HCT116 (cell line): ENCODE measurements around the gene STAT6. TPM values are rescaled to one million over a fixed set of nuclear protein-coding genes. Genes with fewer than 3 reads are reported as not detected.
A peak's percentile ranks its signal among the peaks of the same experiment; 100 is the strongest.

Experiments used
- ATAC-seq: fragments of 200-7000 bp; cut with Tn5 transposase; 2 replicates; pipeline ENCODE4 v1.9.1; 2020; ENCODE audit warnings: mild to moderate bottlenecking, moderate library complexity
- BruUV-seq: library from RNA; stranded (reverse); fragments of 400-500 nt; replicated peaks from 2 replicates; lab custom pipeline; 2021; lab: Mats Ljungman, UMichigan
- CTCF ChIA-PET: fragments of 300-600 bp; sonication (Branson Sonifier 250); formaldehyde crosslinking; loops from one replicate; lab custom pipeline; 2021; ENCODE audit warnings: antibody characterized with exemption; lab: Charles Lee
- POLR2A ChIA-PET: fragments of 300-600, 350-600 bp; sonication (Branson Sonifier 250); formaldehyde crosslinking; loops from one replicate; lab custom pipeline; 2021; ENCODE audit warnings: antibody characterized with exemption; lab: Charles Lee
- RAD21 ChIA-PET, 2 experiments: fragments of 300-600 bp; sonication (Branson Sonifier 250); formaldehyde crosslinking; loops; one replicate each; lab custom pipeline; 2023; ENCODE audit warnings: low total read pairs in 2 of 2; ENCODE audit not compliant: uncharacterized antibody in 2 of 2, unreplicated experiment in 2 of 2, low non-redundant PET in 1 of 2; lab: Charles Lee
- DNase-seq: peaks from one replicate; pipeline ENCODE4 v3.0.0-alpha.2; 2010; ENCODE audit warnings: low read depth, low spot score
- H2AFZ ChIP-seq: fragments of 200-600 bp; shearing (Covaris generic), sonication (generic); 2 replicates; pipeline ENCODE4 v1.6.1; 2017; ENCODE audit warnings: low read depth, mixed run types, mixed read lengths, antibody characterized with exemption, low read length; ENCODE audit not compliant: poor library complexity, severe bottlenecking
- H3K27ac ChIP-seq: 2 replicates; pipeline ENCODE4 v1.5.1; 2012; ENCODE audit warnings: low read depth, low read length
- H3K27me3 ChIP-seq: fragments of 200-600 bp; sonication (generic); 2 replicates; pipeline ENCODE4 v1.6.1; 2016; ENCODE audit warnings: mixed run types, low read length, mixed read lengths; ENCODE audit not compliant: insufficient read depth
- H3K36me3 ChIP-seq, 2 experiments: fragments of 200-500 bp in 1 of 2; fragments of 200-600 bp in 1 of 2; sonication (Bioruptor generic) in 1 of 2; sonication (generic) in 1 of 2; 2 replicates each; pipeline versions ENCODE4 v1.5.1 to v1.6.1; 2014 to 2016; ENCODE audit warnings: low read length in 2 of 2, inconsistent platforms in 1 of 2, mixed read lengths in 1 of 2, mixed run types in 1 of 2; ENCODE audit not compliant: insufficient read depth in 2 of 2, control insufficient read depth in 1 of 2
- H3K4me1 ChIP-seq, 2 experiments: fragments of 200-600 bp in 1 of 2; sonication (generic) in 1 of 2; 2 replicates each; pipeline versions ENCODE4 v1.5.1 to v1.6.1; 2012 to 2017; ENCODE audit warnings: low read length in 2 of 2, inconsistent platforms in 1 of 2, mild to moderate bottlenecking in 1 of 2, mixed read lengths in 1 of 2, mixed run types in 1 of 2, moderate library complexity in 1 of 2; ENCODE audit not compliant: insufficient read depth in 2 of 2, control insufficient read depth in 1 of 2
- H3K4me2 ChIP-seq: fragments of 200-600 bp; sonication (generic); 2 replicates; pipeline ENCODE4 v1.6.1; 2017; ENCODE audit warnings: mixed run types, low read length, mixed read lengths
- H3K4me3 ChIP-seq, 2 experiments: fragments of 200-600 bp in 1 of 2; sonication (generic) in 1 of 2; replicated peaks in 1 of 2; 2 replicates each; pipeline ENCODE4 v1.5.1; 2011 to 2016; ENCODE audit warnings: low read length in 2 of 2, control low read depth in 1 of 2, low read depth in 1 of 2, mild to moderate bottlenecking in 1 of 2, mixed read lengths in 1 of 2, mixed run types in 1 of 2
- H3K79me2 ChIP-seq: fragments of 200-600 bp; sonication (generic); 2 replicates; pipeline ENCODE4 v1.6.1; 2017; ENCODE audit warnings: mild to moderate bottlenecking, mixed run types, low read length, moderate library complexity, mixed read lengths; ENCODE audit not compliant: insufficient read depth
- H3K9ac ChIP-seq: fragments of 200-600 bp; sonication (generic); 2 replicates; pipeline ENCODE4 v1.6.1; 2016; ENCODE audit warnings: low read length, mixed read lengths
- H3K9me2 ChIP-seq: fragments of 200-600 bp; sonication (generic), shearing (Covaris generic); 2 replicates; pipeline ENCODE4 v1.6.1; 2017; ENCODE audit warnings: mixed run types, mild to moderate bottlenecking, moderate library complexity; ENCODE audit not compliant: insufficient read depth
- H3K9me3 ChIP-seq, 2 experiments: fragments of 200-500 bp in 1 of 2; fragments of 200-600 bp in 1 of 2; sonication (Bioruptor generic) in 1 of 2; sonication (generic) in 1 of 2; 2 replicates each; pipeline ENCODE4 v1.6.1; 2014 to 2017; ENCODE audit warnings: low read length in 2 of 2, mixed read lengths in 2 of 2, inconsistent platforms in 1 of 2, low read depth in 1 of 2, mild to moderate bottlenecking in 1 of 2, mixed run types in 1 of 2, moderate library complexity in 1 of 2; ENCODE audit not compliant: control insufficient read depth in 1 of 2, insufficient read depth in 1 of 2
- H4K20me1 ChIP-seq: fragments of 200-600 bp; sonication (generic), shearing (Covaris generic); 2 replicates; pipeline ENCODE4 v1.6.1; 2017; ENCODE audit warnings: mixed run types, mild to moderate bottlenecking, moderate library complexity; ENCODE audit not compliant: insufficient read depth
- ATF3 ChIP-seq: IDR thresholded peaks from 2 replicates; pipeline ENCODE4 v1.6.1; 2012
- CTCF ChIP-seq, 3 experiments: fragments of 200-600 bp in 1 of 3; sonication (generic) in 1 of 3; IDR thresholded peaks in 2 of 3; conservative IDR thresholded peaks in 1 of 3; 2 replicates each; pipeline ENCODE4 v1.5.1; 2012 to 2017; ENCODE audit warnings: low read depth in 2 of 3, low read length in 2 of 3, antibody characterized with exemption in 1 of 3, borderline replicate concordance in 1 of 3, control low read depth in 1 of 3, mild to moderate bottlenecking in 1 of 3, mixed read lengths in 1 of 3, mixed run types in 1 of 3, moderate library complexity in 1 of 3; ENCODE audit not compliant: insufficient read depth in 1 of 3
- EGR1 ChIP-seq: IDR thresholded peaks from 2 replicates; pipeline ENCODE4 v1.6.1; 2012; ENCODE audit warnings: low read depth
- POLR2A ChIP-seq: IDR thresholded peaks from 2 replicates; pipeline ENCODE4 v1.7.0; 2011; ENCODE audit warnings: borderline replicate concordance; ENCODE audit not compliant: insufficient read depth, insufficient read length; ENCODE audit errors: extremely low read depth
- POLR2AphosphoS5 ChIP-seq: IDR thresholded peaks from 2 replicates; pipeline ENCODE4 v1.6.1; 2011; ENCODE audit warnings: mild to moderate bottlenecking, low read depth, low read length, moderate library complexity
- RAD21 ChIP-seq: IDR thresholded peaks from 2 replicates; pipeline ENCODE4 v1.6.1; 2012; ENCODE audit warnings: low read depth, mild to moderate bottlenecking
- SRF ChIP-seq: IDR thresholded peaks from 2 replicates; pipeline ENCODE4 v1.6.1; 2012; ENCODE audit warnings: low read depth
- TCF7L2 ChIP-seq: IDR thresholded peaks from 2 replicates; pipeline ENCODE4 v1.7.0; 2011; ENCODE audit warnings: borderline replicate concordance, inconsistent platforms; ENCODE audit not compliant: insufficient read depth, insufficient read length; ENCODE audit errors: extremely low read depth
- YY1 ChIP-seq: IDR thresholded peaks from 2 replicates; pipeline ENCODE4 v1.6.1; 2011; ENCODE audit warnings: low read length, low read depth, moderate library complexity, mild to moderate bottlenecking; ENCODE audit not compliant: insufficient replicate concordance; ENCODE audit errors: extremely low read depth
- ZBTB33 ChIP-seq: IDR thresholded peaks from 2 replicates; pipeline ENCODE4 v1.6.1; 2011; ENCODE audit warnings: mild to moderate bottlenecking, low read length, moderate library complexity; ENCODE audit not compliant: insufficient replicate concordance; ENCODE audit errors: extremely low read depth
- ZFX ChIP-seq: fragments of 450-650 bp; IDR thresholded peaks from 2 replicates; pipeline ENCODE4 v1.6.1; 2017
- intact Hi-C: fragments of 100-400 bp; cut with micrococcal nuclease; formaldehyde crosslinking; loops from 2 replicates; pipeline ENCODE4 v1.10.0; 2022
- total RNA-seq: library from RNA; stranded (reverse); gene quantifications from one replicate; pipeline ENCODE4 v1.2.1, GENCODE V29; 2021; ENCODE audit not compliant: unreplicated experiment

Gene STAT6
- total RNA-seq, 1 experiment from 2014 or later, result 78.5 TPM

GRCh38 chr12:57069523-57069922 is 41.6 kb downstream of the STAT6 start:
- no peaks in the 10 kb centered on the region for H3K9me2 ChIP-seq
- peaks cover 18% of the 10 kb centered on the region for H3K79me2 ChIP-seq
- H3K9me3 ChIP-seq, result no peaks in the 10 kb centered on the region
- peaks cover 11 to 29% of the 10 kb centered on the region in 2 experiments; a peak in 3 of 4 replicates for H3K36me3 ChIP-seq
- intact Hi-C loops, result loop anchor here (1.0 to 10.0 kb wide), 4 partner anchors 24 to 225 kb away; no protein-coding TSS in a partner anchor
- peak; percentile 72 for DNase-seq
- H4K20me1 ChIP-seq, result no peaks in the 10 kb centered on the region; the same call in none of the 2 replicates
- no peak overlapping the region for H3K4me2 ChIP-seq
- H3K9ac ChIP-seq, result no peak overlapping the region
- H3K4me3 ChIP-seq, result no peak overlapping the region
- TF ChIP-seq ATF3 (no peak), POLR2AphosphoS5 (no peak), SRF (no peak), ZFX (no peak), TCF7L2 (no peak), RAD21 (peak; percentile 96), EGR1 (no peak), CTCF (IDR thresholded peaks at IDR 0.05 in 2 of 3, conservative IDR thresholded peaks at IDR 0.05 in 1 of 3; ENCODE audit: borderline replicate concordance in 1 of 3, insufficient read depth in 1 of 3, low read depth in 2 of 3, low read length in 2 of 3) (peak; percentile 85 to 87 (median 86)), ZBTB33 (no peak), POLR2A (no peak), YY1 (no peak)
- TF ChIP-seq, all 23 proteins: peak for 2
- no peak overlapping the region for H3K27ac ChIP-seq
- POLR2A ChIA-PET, result interaction anchor here (0.6 to 4.4 kb wide), 6 partner anchors 9 to 59 kb away, joined by 3 to 55 read pairs (median 3); partner anchors contain the start of genes LRP1 and STAT6
- 0 out of 4 replicates have a peak, but pooled peaks cover 0 to 3% of the 10 kb centered on the region in 2 experiments for H3K4me1 ChIP-seq
- RAD21 ChIA-PET, result interaction anchor here (0.9 to 4.0 kb wide), 8 partner anchors 10 to 114 kb away, joined by 3 to 60 read pairs (median 5); partner anchors contain the start of genes STAT6 (in 2 of the 2), LRP1 (in 1 of the 2) and NEMP1 (in 1 of the 2)
- BruUV-seq, result no TSS peak
- CTCF ChIA-PET, result interaction anchor here (0.6 to 4.2 kb wide), 23 partner anchors 9 to 389 kb away, joined by 3 to 181 read pairs (median 3); partner anchors contain the start of genes LRP1, NAB2, NEMP1 and STAT6
- H3K27me3 ChIP-seq, result no peaks in the 10 kb centered on the region
- peak; percentile 97 for ATAC-seq
- H2AFZ ChIP-seq, result no peak overlapping the region
